Activated CD4-positive, CD25-positive, alpha-beta regulatory T cell treated with anti-CD3 and anti-CD28 coated beads, Interleukin-2, amount 50 U/mL, for 16 hours (primary cell): ENCODE results near the gene SLC39A11.

ENCODE experiments used
- DNase-seq: peaks from one replicate; pipeline ENCODE4 v3.0.0-alpha.2; 2020; ENCODE audit warnings: low read depth, low spot score

Gene SLC39A11

DNA sequence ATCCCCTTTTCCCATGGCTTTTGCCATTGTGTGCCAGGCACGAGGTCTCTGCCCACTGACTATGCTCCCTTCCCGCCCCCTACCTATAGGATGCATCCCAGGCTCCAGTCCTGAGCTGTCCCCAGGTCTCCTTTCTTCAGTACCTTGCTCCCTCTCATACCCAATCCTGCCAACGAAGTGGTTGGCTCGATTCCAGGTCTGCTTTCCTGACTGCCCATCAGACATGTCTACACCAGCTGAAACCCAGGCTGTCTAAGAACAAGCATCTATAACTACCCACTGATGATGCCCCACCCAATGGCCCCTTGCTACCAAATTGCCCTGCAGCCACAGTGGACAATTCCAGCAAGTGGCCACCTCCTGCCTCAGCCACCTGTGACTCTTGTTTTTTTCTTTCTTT lies 492.6 kb downstream of the SLC39A11 start:
- DNase-seq, result no peak

DNA sequence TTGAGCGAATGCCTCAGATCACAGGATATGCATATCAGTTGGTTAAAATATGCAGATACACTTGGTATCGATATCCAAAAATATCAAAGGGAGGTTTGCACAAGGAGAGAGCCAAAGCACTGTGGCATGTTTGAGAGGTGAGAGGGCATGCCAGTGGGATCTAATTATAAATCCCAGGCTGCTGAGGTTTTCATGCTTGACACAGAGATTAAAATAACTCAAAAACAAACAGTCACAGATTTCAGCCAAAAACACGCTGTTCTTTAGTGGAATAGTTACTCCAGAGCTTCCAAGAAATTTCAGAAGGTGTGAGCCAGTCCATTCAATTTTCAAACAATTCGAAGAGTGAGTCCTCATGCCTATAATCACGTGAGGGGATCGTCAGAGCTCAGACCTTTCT lies 493.8 kb downstream of the SLC39A11 start:
- DNase-seq, result no peak

- DNase-seq, result no peak
These were observed 495.0 kb downstream of the SLC39A11 start for GRCh38 chr17:72597354-72598087.
